NCI-H2196 (cell line): ENCODE measurements around the gene USP10.

ENCODE experiments used
- DNase-seq: peaks from one replicate; lab custom pipeline; 2025; ENCODE audit not compliant: unreplicated experiment; lab: John Stamatoyannopoulos, UW

USP10 gene

GRCh38 chr16:84821179-84821578 is 121.4 kb downstream of the USP10 start:
- DNase-seq = no peak

GRCh38 chr16:84821728-84822689 is 122.2 kb downstream of the USP10 start:
- no peak for DNase-seq

- no peak for DNase-seq
These were observed 123.2 kb downstream of the USP10 start for GRCh38 chr16:84822990-84823389.

- DNase-seq = no peak
These were observed 123.7 kb downstream of the USP10 start for GRCh38 chr16:84823484-84823883.

GRCh38 chr16:84823926-84824325 is 124.1 kb downstream of the USP10 start:
- no peak for DNase-seq

- DNase-seq = no peak
These were observed 126.2 kb downstream of the USP10 start for GRCh38 chr16:84825896-84826557.

- no peak for DNase-seq
These were observed 126.8 kb downstream of the USP10 start for GRCh38 chr16:84826558-84826941.

GRCh38 chr16:84827131-84827574 is 127.4 kb downstream of the USP10 start:
- no peak for DNase-seq

- DNase-seq = no peak
These were observed 128.1 kb downstream of the USP10 start for GRCh38 chr16:84827897-84828296.

- no peak for DNase-seq
These were observed 128.5 kb downstream of the USP10 start for GRCh38 chr16:84828322-84828721.
